HepG2 (cell line): ENCODE results near the gene APOC3. TPM values are rescaled to one million over a fixed set of nuclear protein-coding genes. Genes with fewer than 3 reads are reported as not detected.
A peak's percentile ranks its signal among the peaks of the same experiment; 100 is the strongest.

Source experiments
- ATAC-seq: fragments of 200-7000 bp; cut with Tn5 transposase; 3 replicates; pipeline ENCODE4 v1.9.1; 2020; ENCODE audit warnings: mild to moderate bottlenecking, moderate library complexity
- BruUV-seq: library from RNA; stranded (reverse); fragments of 400-500 nt; replicated peaks from 2 replicates; lab custom pipeline; 2021; lab: Mats Ljungman, UMichigan
- CTCF ChIA-PET: fragments of 300-600 bp; formaldehyde crosslinking; extraction: SDS; loops from one replicate; lab custom pipeline; 2021; ENCODE audit warnings: low total read pairs, inconsistent platforms, low intra/inter-chr PET ratio; lab: Yijun Ruan, JAX
- POLR2A ChIA-PET: fragments of 350-600 bp; sonication (Branson Sonifier 250); formaldehyde crosslinking; loops from one replicate; lab custom pipeline; 2020; ENCODE audit warnings: antibody characterized with exemption, inconsistent platforms; lab: Yijun Ruan, JAX
- DNase-seq: peaks from one replicate; pipeline ENCODE4 v3.0.0-alpha.2; 2015; ENCODE audit warnings: low spot score
- FAIRE-seq: peaks from 3 replicates; lab custom pipeline; 2011; peaks lifted over from hg19 to GRCh38; lab: Jason Lieb, UNC
- H2AFZ ChIP-seq: one replicate; pipeline ENCODE4 v1.6.1; 2011; ENCODE audit warnings: low read length, inconsistent platforms
- H3K27ac ChIP-seq: fragments of 300-600 bp; 3 replicates; pipeline ENCODE4 v1.8.0; 2011; ENCODE audit warnings: mixed run types, mild to moderate bottlenecking, mixed read lengths, low read length, inconsistent platforms; ENCODE audit not compliant: insufficient read depth; ENCODE audit errors: extremely low read length
- H3K27me3 ChIP-seq, 2 experiments: fragments of 200-600 bp in 1 of 2; 2 replicates in 1 of 2; 3 replicates in 1 of 2; pipeline versions ENCODE4 v1.6.0 to v1.8.0; 2011; ENCODE audit warnings: low read length in 2 of 2, mild to moderate bottlenecking in 2 of 2, moderate library complexity in 2 of 2, inconsistent platforms in 1 of 2; ENCODE audit not compliant: insufficient read depth in 2 of 2, control insufficient read depth in 1 of 2
- H3K36me3 ChIP-seq, 2 experiments: fragments of 200-600 bp in 1 of 2; replicated peaks in 1 of 2; 2 replicates in 1 of 2; 3 replicates in 1 of 2; pipeline versions ENCODE4 v1.5.1 to v1.8.0; 2011; ENCODE audit warnings: low read length in 2 of 2, inconsistent platforms in 1 of 2; ENCODE audit not compliant: insufficient read depth in 2 of 2, control insufficient read depth in 1 of 2
- H3K4me1 ChIP-seq: 2 replicates; pipeline ENCODE4 v1.5.1; 2012; ENCODE audit warnings: low read length, inconsistent platforms; ENCODE audit not compliant: insufficient read depth
- H3K4me2 ChIP-seq: 2 replicates; pipeline ENCODE4 v1.6.0; 2011; ENCODE audit warnings: low read depth, low read length, inconsistent platforms
- H3K4me3 ChIP-seq, 3 experiments: fragments of 200-600 bp in 1 of 3; sonication (generic), shearing (Covaris generic) in 1 of 3; replicated peaks in 1 of 3; 2 replicates each; pipeline ENCODE4 v1.5.1; 2011 to 2016; ENCODE audit warnings: low read length in 3 of 3, inconsistent platforms in 2 of 3, low read depth in 2 of 3, mild to moderate bottlenecking in 2 of 3, control low read depth in 1 of 3, mixed read lengths in 1 of 3; ENCODE audit not compliant: insufficient read depth in 1 of 3
- H3K79me2 ChIP-seq: one replicate; pipeline ENCODE4 v1.6.1; 2011; ENCODE audit warnings: low read length, inconsistent platforms; ENCODE audit not compliant: insufficient read depth
- H3K9ac ChIP-seq: 2 replicates; pipeline ENCODE4 v1.6.0; 2011; ENCODE audit warnings: mild to moderate bottlenecking, low read depth, low read length, inconsistent platforms; ENCODE audit not compliant: insufficient read depth
- H3K9me3 ChIP-seq: 2 replicates; pipeline ENCODE4 v1.5.1; 2012; ENCODE audit warnings: mild to moderate bottlenecking, low read length
- H4K20me1 ChIP-seq: 2 replicates; pipeline ENCODE4 v1.6.0; 2011; ENCODE audit warnings: inconsistent platforms, mild to moderate bottlenecking, low read length, moderate library complexity; ENCODE audit not compliant: insufficient read depth
- EHMT2 ChIP-seq: fragments of 200-600 bp; sonication (generic); IDR thresholded peaks from 2 replicates; pipeline ENCODE4 v1.7.0; 2017; ENCODE audit warnings: antibody characterized with exemption, low read depth, low read length, borderline replicate concordance
- FOXK1 ChIP-seq: sonication (generic); formaldehyde crosslinking; IDR thresholded peaks from 2 replicates; pipeline ENCODE4 v1.4.0; 2020; ENCODE audit warnings: low read depth, missing genetic modification reagents, borderline replicate concordance
- FOXM1 ChIP-seq: sonication (generic); formaldehyde crosslinking; IDR thresholded peaks from 2 replicates; pipeline ENCODE4 v1.5.0; 2020; ENCODE audit warnings: missing genetic modification reagents
- GABPB1 ChIP-seq: IDR thresholded peaks from 2 replicates; pipeline ENCODE4 v1.6.1; 2016; ENCODE audit warnings: mild to moderate bottlenecking, missing genetic modification reagents, moderate library complexity, missing compliant biosample characterization
- PHF21A ChIP-seq: sonication (generic); formaldehyde crosslinking; IDR thresholded peaks from 2 replicates; pipeline ENCODE4 v1.5.0; 2020; ENCODE audit warnings: mild to moderate bottlenecking, missing genetic modification reagents
- ZNF775 ChIP-seq: sonication (generic); formaldehyde crosslinking; IDR thresholded peaks from 2 replicates; pipeline ENCODE4 v1.4.0; 2020; ENCODE audit warnings: missing genetic modification reagents, mild to moderate bottlenecking, moderate library complexity, borderline replicate concordance
- WGBS: methylation state at CpG from one replicate; pipeline ENCODE4 v1.1.6; 2017; ENCODE audit warnings: low lambda C conversion rate; 5-methylcytosine and 5-hydroxymethylcytosine counted together
- in situ Hi-C: cut with HindIII; loops from 2 replicates; pipeline ENCODE4 v1.10.0; 2017; ENCODE audit warnings: low pct_unique_long_range_greater_than_20kb; ENCODE audit not compliant: extremely low pct_ligation_motif_present
- intact Hi-C: fragments of 100-400 bp; cut with micrococcal nuclease; formaldehyde crosslinking; loops from one replicate; pipeline ENCODE4 v1.10.0; 2022; ENCODE audit not compliant: unreplicated experiment
- polyA plus RNA-seq, 8 experiments: library from polyadenylated mRNA; depleted of rRNA in 3 of 8; stranded (reverse) in 7 of 8; unstranded in 1 of 8; fragments of >200 nt; fragmentation: Illumina TruSeq in 4 of 8; extraction: Trizol in 4 of 8; gene quantifications; 2 replicates each; pipeline versions ENCODE4 v1.2.1 to v1.2.3, GENCODE V29; 2011 to 2016; ENCODE audit warnings: low read depth in 4 of 8, missing spikeins in 1 of 8, mixed read lengths in 1 of 8; ENCODE audit not compliant: insufficient read depth in 1 of 8
- total RNA-seq, 5 experiments: library from RNA; depleted of rRNA; stranded (reverse); fragments of >200 nt; fragmentation: Illumina TruSeq; extraction: Trizol; gene quantifications; 2 replicates each; pipeline ENCODE4 v1.2.3, GENCODE V29; 2016; ENCODE audit warnings: low read depth in 1 of 5
- TF ChIP-seq, protein P1 (sequence below): sonication (generic); formaldehyde crosslinking; IDR thresholded peaks from 2 replicates; pipeline ENCODE4 v1.4.0; 2020; ENCODE audit warnings: missing genetic modification reagents, mild to moderate bottlenecking, borderline replicate concordance

The APOC3 gene
- total and polyA plus RNA-seq, 2 of the 13 experiments (the other 11 are each of a cell fraction or from before 2014, with no cell fraction given): 314 to 687 TPM

- Histone ChIP-seq H3K27me3 (no peaks in the 10 kb centered on the region), H4K20me1 (no peaks in the 10 kb centered on the region), H3K4me2 (no peak overlapping the region), H3K27ac (peak overlapping the region; percentile 4), H3K9ac (no peak overlapping the region), H3K9me3 (no peaks in the 10 kb centered on the region), H3K4me1 (peaks cover 93% of the 10 kb centered on the region), H3K4me3 (no peak overlapping the region), H2AFZ (no peak overlapping the region), H3K79me2 (no peaks in the 10 kb centered on the region), H3K36me3 (no peaks in the 10 kb centered on the region)
- DNase-seq (no peak), FAIRE-seq (no peak), ATAC-seq (no peak)
- no peak for TF ChIP-seq FOXM1 (CRISPR knock-in tag)
- no peak for TF ChIP-seq EHMT2
- TF ChIP-seq FOXK1 (CRISPR knock-in tag): no peak
- no peak for TF ChIP-seq GABPB1 (CRISPR knock-in tag)
- TF ChIP-seq PHF21A: no peak
- TF ChIP-seq, protein P1, sequence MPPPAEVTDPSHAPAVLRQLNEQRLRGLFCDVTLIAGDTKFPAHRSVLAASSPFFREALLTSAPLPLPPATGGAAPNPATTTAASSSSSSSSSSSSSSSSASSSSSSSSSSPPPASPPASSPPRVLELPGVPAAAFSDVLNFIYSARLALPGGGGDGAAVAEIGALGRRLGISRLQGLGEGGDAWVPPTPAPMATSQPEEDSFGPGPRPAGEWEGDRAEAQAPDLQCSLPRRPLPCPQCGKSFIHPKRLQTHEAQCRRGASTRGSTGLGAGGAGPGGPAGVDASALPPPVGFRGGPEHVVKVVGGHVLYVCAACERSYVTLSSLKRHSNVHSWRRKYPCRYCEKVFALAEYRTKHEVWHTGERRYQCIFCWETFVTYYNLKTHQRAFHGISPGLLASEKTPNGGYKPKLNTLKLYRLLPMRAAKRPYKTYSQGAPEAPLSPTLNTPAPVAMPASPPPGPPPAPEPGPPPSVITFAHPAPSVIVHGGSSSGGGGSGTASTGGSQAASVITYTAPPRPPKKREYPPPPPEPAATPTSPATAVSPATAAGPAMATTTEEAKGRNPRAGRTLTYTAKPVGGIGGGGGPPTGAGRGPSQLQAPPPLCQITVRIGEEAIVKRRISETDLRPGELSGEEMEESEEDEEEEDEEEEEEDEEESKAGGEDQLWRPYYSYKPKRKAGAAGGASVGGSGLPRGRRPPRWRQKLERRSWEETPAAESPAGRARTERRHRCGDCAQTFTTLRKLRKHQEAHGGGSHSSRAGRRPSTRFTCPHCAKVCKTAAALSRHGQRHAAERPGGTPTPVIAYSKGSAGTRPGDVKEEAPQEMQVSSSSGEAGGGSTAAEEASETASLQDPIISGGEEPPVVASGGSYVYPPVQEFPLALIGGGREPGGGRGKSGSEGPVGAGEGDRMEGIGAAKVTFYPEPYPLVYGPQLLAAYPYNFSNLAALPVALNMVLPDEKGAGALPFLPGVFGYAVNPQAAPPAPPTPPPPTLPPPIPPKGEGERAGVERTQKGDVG (CRISPR knock-in tag): no peak
- no peak for TF ChIP-seq ZNF775 (CRISPR knock-in tag)
- no TSS peak for BruUV-seq
- 94% methylated on average over 3 of the region's 3 CpGs for WGBS
- intact Hi-C loops: no loop called here
- in situ Hi-C loops: no loop called here
- ChIA-PET CTCF (no interaction called here), POLR2A (interaction anchor here (7.7 to 8.5 kb wide), 2 partner anchors 18 to 19 kb away, joined by 291 to 778 read pairs; partner anchors contain the start of genes APOA1, APOA4, APOA5 and APOC3)
Measured at GRCh38 chr11:116811194-116811593, 18.5 kb upstream of the APOC3 start.
